Uterus (tissue), 4 donors: Measurements from ENCODE around the gene KRTAP17-1. TPM values are rescaled to one million over a fixed set of nuclear protein-coding genes. Genes with fewer than 3 reads are reported as not detected.

ENCODE experiments used
- DNase-seq, 2 donors: peaks; one replicate each; pipeline ENCODE4 v3.0.0-alpha.2; 2019 to 2020
- H3K27ac ChIP-seq, 2 donors: fragments of 200-600 bp; sonication (generic); 1 replicate in 1 of 2; 2 replicates in 1 of 2; pipeline ENCODE4 v1.5.1; 2016 to 2018
- H3K27me3 ChIP-seq, 2 donors: fragments of 200-600 bp; sonication (generic); one replicate each; pipeline ENCODE4 v1.5.1; 2018 to 2019; ENCODE audit warnings: control low read depth in 1 of 2
- H3K36me3 ChIP-seq, 2 donors: fragments of 200-600 bp; sonication (generic); one replicate each; pipeline ENCODE4 v1.5.1; 2019; ENCODE audit warnings: control low read depth in 1 of 2
- H3K4me1 ChIP-seq, 2 donors: fragments of 200-600 bp; sonication (generic); one replicate each; pipeline ENCODE4 v1.5.1; 2018 to 2019; ENCODE audit warnings: control low read depth in 1 of 2
- H3K4me3 ChIP-seq, 2 donors: fragments of 200-600 bp; sonication (generic); 1 replicate in 1 of 2; 2 replicates in 1 of 2; pipeline ENCODE4 v1.5.1; 2018 to 2019; ENCODE audit warnings: mild to moderate bottlenecking in 1 of 2
- H3K9me3 ChIP-seq, 2 donors: fragments of 200-600 bp; sonication (generic); one replicate each; pipeline ENCODE4 v1.5.1; 2019; ENCODE audit warnings: control low read depth in 1 of 2
- POLR2A ChIP-seq, 2 donors: fragments of 450-650 bp; IDR thresholded peaks; one replicate each; pipeline ENCODE4 v1.6.1; 2016; ENCODE audit warnings: antibody characterized with exemption in 2 of 2, mild to moderate bottlenecking in 1 of 2, moderate library complexity in 1 of 2
- intact Hi-C: fragments of 100-400 bp; cut with DNase I; formaldehyde crosslinking; loops from one replicate; pipeline ENCODE4 v1.15.1; 2023; ENCODE audit warnings: low total_unique reads
- total RNA-seq, 4 donors: library from RNA; depleted of rRNA in 3 of 4; stranded (reverse); fragments of >200 nt in 3 of 4; gene quantifications; one replicate each; pipeline versions ENCODE4 v1.1.0 to v1.2.4, GENCODE V29; 2014 to 2023
- TF ChIP-seq, protein P1 (sequence below), 4 experiments: fragments of 200-600 bp in 2 of 4; fragments of 450-650 bp in 2 of 4; sonication (generic) in 2 of 4; IDR thresholded peaks; one replicate each; pipeline ENCODE4 v1.5.1; 2016 to 2019; ENCODE audit warnings: antibody characterized with exemption in 4 of 4, mild to moderate bottlenecking in 2 of 4, moderate library complexity in 1 of 4
- donor health status: DM: yes; HTN: yes; CAD: no.

KRTAP17-1 gene
- total RNA-seq, 4 donors from 2014 or later: not detected

GRCh38 chr17:41334385-41335305, 19.1 kb upstream of the KRTAP17-1 start:
- intact Hi-C loops: no loop called here
- DNase-seq: no peak
- Histone ChIP-seq H3K27ac (no peak overlapping the region), H3K4me3 (no peak overlapping the region), H3K4me1 (no peaks in the 10 kb centered on the region), H3K9me3 (no peaks in the 10 kb centered on the region), H3K27me3 (no peaks in the 10 kb centered on the region), H3K36me3 (no peaks in the 10 kb centered on the region)
- no peak for TF ChIP-seq POLR2A (IDR thresholded peaks at IDR 0.05)
- TF ChIP-seq, protein P1, sequence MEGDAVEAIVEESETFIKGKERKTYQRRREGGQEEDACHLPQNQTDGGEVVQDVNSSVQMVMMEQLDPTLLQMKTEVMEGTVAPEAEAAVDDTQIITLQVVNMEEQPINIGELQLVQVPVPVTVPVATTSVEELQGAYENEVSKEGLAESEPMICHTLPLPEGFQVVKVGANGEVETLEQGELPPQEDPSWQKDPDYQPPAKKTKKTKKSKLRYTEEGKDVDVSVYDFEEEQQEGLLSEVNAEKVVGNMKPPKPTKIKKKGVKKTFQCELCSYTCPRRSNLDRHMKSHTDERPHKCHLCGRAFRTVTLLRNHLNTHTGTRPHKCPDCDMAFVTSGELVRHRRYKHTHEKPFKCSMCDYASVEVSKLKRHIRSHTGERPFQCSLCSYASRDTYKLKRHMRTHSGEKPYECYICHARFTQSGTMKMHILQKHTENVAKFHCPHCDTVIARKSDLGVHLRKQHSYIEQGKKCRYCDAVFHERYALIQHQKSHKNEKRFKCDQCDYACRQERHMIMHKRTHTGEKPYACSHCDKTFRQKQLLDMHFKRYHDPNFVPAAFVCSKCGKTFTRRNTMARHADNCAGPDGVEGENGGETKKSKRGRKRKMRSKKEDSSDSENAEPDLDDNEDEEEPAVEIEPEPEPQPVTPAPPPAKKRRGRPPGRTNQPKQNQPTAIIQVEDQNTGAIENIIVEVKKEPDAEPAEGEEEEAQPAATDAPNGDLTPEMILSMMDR (IDR thresholded peaks at IDR 0.05): no peak

- no peaks in the 10 kb centered on the region for H3K9me3 ChIP-seq
These were observed 18.3 kb upstream of the KRTAP17-1 start for GRCh38 chr17:41333836-41334235.

DNA sequence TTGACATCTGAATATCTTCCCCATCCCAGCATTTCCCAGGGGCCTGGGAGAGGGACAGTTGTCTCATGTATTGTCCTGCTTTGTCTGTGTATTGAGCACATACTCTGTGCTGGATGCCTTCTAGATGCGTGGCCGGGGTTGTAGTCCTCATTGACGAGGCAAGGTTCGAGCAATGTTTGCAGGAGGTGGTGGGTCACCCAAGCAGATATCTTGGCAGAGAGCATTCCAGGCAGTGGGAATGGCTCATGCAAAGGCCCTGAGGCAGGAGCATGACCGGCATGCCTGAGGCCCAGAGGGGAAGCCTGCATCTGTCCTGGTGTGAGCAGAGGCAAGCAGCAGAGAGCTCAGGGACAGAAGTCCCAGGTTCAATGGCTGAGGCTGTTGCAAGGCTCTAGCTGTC, 17.6 kb upstream of the KRTAP17-1 start:
- TF ChIP-seq, protein P1 (IDR thresholded peaks at IDR 0.05): no peak
- TF ChIP-seq POLR2A (IDR thresholded peaks at IDR 0.05): no peak
- intact Hi-C loops: no loop called here
- Histone ChIP-seq H3K4me3 (no peak overlapping the region), H3K4me1 (no peaks in the 10 kb centered on the region), H3K36me3 (no peaks in the 10 kb centered on the region), H3K27ac (no peak overlapping the region), H3K9me3 (no peaks in the 10 kb centered on the region), H3K27me3 (no peaks in the 10 kb centered on the region)
- DNase-seq: no peak

More at GRCh38 chr17:41333836-41334235, 18.3 kb upstream of the KRTAP17-1 start:
- intact Hi-C loops: no loop called here
- Histone ChIP-seq H3K27me3 (no peaks in the 10 kb centered on the region), H3K4me3 (no peak overlapping the region), H3K4me1 (no peaks in the 10 kb centered on the region), H3K27ac (no peak overlapping the region), H3K36me3 (no peaks in the 10 kb centered on the region)
- TF ChIP-seq, protein P1 (IDR thresholded peaks at IDR 0.05): no peak
- no peak for TF ChIP-seq POLR2A (IDR thresholded peaks at IDR 0.05)
- no peak for DNase-seq

DNA sequence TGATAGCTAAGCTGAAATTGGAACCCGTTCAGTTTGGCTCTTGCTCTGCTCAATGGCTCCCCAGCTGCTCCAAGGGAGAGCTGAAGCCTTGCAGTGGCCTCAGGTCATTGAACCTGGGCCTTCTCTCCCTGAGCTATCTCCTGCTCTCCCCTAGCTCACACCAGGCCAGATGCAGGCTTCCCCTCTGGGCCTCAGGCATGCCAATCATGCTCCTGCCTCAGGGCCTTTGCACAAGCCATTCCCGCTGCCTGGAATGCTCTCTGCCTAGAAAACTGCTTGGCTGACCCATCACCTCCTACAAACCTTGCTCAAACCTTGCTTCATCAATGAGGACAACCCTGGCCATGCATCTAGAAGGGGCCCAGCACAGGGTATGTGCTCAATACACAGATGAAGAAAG, 16.7 kb upstream of the KRTAP17-1 start:
- intact Hi-C loops: no loop called here

GRCh38 chr17:41331606-41332005, 16.1 kb upstream of the KRTAP17-1 start:
- no peaks in the 10 kb centered on the region for H3K27me3 ChIP-seq
- intact Hi-C loops: no loop called here
- H3K4me1 ChIP-seq: no peaks in the 10 kb centered on the region
- no peaks in the 10 kb centered on the region for H3K9me3 ChIP-seq
- no peak overlapping the region for H3K27ac ChIP-seq
- no peaks in the 10 kb centered on the region for H3K36me3 ChIP-seq
- DNase-seq: no peak
- TF ChIP-seq, protein P1 (IDR thresholded peaks at IDR 0.05): no peak
- TF ChIP-seq POLR2A (IDR thresholded peaks at IDR 0.05): no peak
- no peak overlapping the region for H3K4me3 ChIP-seq

More for the DNA sequence above, 16.7 kb upstream of the KRTAP17-1 start:
- no peak for TF ChIP-seq POLR2A (IDR thresholded peaks at IDR 0.05)
- TF ChIP-seq, protein P1 (IDR thresholded peaks at IDR 0.05): no peak
- H3K27ac ChIP-seq: no peak overlapping the region
- H3K4me1 ChIP-seq: no peaks in the 10 kb centered on the region
- no peak for DNase-seq
- H3K27me3 ChIP-seq: no peaks in the 10 kb centered on the region
- no peaks in the 10 kb centered on the region for H3K9me3 ChIP-seq
- no peak overlapping the region for H3K4me3 ChIP-seq
- no peaks in the 10 kb centered on the region for H3K36me3 ChIP-seq
